ENCODE measurements around the gene SLFN12. TPM values are rescaled to one million over a fixed set of nuclear protein-coding genes. Genes with fewer than 3 reads are reported as not detected.

Gene SLFN12
- polyA plus RNA-seq (2012; ENCODE audit: insufficient read length, low read depth) = 1.4 TPM

DNA sequence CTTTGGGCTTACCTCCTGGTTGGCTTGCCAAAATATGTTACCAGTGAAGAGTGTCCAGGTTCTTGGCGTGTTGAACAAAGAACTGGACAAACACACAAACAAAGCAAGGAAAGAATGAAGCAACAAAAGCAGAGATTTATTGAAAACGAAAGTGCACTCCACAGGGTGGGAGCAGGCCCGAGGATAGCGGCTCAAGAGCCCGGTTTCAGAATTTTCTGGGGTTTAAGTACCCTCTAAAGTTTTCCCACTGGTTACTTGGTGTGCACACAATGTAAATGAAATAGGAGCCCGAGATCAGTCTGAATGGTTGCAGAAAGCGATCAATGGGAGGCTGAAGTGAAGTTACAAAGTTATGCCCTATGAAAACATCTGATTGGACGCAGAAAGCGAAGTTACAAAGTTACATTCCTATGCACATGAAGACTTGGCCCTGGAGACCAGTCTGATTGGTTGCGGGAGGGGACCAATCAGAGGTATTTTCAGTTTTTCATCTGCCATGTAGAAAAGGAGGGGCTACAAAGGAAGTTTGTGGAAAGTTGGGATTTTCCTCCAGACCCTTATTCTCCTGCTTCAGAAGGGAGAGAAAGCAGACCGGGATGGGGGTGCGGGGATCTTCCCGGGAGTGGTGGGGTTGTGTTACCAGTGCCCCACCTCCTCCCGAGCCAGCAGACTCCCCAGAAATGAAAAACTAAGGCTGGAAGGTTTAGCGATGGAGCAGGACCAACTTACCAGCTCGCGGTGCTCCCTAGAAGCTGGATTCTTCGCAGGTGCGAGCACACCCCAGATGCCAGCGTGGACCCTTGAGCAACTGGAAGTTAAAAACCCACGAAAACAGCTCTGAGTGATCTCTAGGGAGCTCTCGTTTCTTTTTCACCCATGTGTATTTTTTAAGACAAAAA is at the start of gene SLFN12:
SLFN12 (minus strand) TSS at position 325 of the 899 bp plus-strand sequence. CDS start 9,472 bp downstream, outside the sequence.
- TF ChIP-seq, protein P1, sequence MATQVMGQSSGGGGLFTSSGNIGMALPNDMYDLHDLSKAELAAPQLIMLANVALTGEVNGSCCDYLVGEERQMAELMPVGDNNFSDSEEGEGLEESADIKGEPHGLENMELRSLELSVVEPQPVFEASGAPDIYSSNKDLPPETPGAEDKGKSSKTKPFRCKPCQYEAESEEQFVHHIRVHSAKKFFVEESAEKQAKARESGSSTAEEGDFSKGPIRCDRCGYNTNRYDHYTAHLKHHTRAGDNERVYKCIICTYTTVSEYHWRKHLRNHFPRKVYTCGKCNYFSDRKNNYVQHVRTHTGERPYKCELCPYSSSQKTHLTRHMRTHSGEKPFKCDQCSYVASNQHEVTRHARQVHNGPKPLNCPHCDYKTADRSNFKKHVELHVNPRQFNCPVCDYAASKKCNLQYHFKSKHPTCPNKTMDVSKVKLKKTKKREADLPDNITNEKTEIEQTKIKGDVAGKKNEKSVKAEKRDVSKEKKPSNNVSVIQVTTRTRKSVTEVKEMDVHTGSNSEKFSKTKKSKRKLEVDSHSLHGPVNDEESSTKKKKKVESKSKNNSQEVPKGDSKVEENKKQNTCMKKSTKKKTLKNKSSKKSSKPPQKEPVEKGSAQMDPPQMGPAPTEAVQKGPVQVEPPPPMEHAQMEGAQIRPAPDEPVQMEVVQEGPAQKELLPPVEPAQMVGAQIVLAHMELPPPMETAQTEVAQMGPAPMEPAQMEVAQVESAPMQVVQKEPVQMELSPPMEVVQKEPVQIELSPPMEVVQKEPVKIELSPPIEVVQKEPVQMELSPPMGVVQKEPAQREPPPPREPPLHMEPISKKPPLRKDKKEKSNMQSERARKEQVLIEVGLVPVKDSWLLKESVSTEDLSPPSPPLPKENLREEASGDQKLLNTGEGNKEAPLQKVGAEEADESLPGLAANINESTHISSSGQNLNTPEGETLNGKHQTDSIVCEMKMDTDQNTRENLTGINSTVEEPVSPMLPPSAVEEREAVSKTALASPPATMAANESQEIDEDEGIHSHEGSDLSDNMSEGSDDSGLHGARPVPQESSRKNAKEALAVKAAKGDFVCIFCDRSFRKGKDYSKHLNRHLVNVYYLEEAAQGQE (IDR thresholded peaks at IDR 0.05; ENCODE audit: insufficient read depth in 1 of 2, low read depth in 2 of 2, low read length in 2 of 2) = no peak
- TF ChIP-seq SIN3A (IDR thresholded peaks at IDR 0.05; ENCODE audit: borderline replicate concordance, insufficient read depth, low read length) (0 out of 2 replicates have a peak, but pooled peaks have one; percentile 21), FOXP2 (optimal IDR thresholded peaks at IDR 0.05; ENCODE audit: borderline replicate concordance, extremely low read depth, extremely low read length, insufficient read depth) (no peak), POLR2AphosphoS5 (IDR thresholded peaks at IDR 0.05; ENCODE audit: low read depth, low read length) (peak; percentile 93), TAF1 (IDR thresholded peaks at IDR 0.05; ENCODE audit: borderline replicate concordance, insufficient read depth, low read length) (peak; percentile 74; the same call in 1 of the 2 replicates)

DNA sequence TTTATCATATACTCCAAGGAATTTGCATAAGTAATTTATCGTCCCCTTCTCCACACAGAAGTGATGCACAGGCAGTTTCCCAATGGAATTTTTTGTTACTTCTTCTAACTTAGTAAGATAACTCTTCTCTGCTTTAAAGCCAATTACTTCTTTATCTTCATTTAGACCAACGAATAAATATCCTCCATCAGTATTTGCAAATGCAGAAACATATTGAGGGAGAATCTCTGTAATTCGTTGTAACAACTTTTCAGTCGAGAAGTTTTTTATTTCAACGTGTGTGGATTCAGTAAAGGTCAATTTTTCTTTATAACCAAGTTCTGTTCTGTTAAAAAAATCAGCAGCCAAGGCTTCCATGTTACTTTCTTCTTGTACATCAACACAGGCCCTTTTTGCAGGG is 47.0 kb upstream of the SLFN12 start:
- no peak for TF ChIP-seq SIN3A (IDR thresholded peaks at IDR 0.05; ENCODE audit: borderline replicate concordance, insufficient read depth, low read length)
- no peak for TF ChIP-seq POLR2AphosphoS5 (IDR thresholded peaks at IDR 0.05; ENCODE audit: low read depth, low read length)
- no peak for TF ChIP-seq TAF1 (IDR thresholded peaks at IDR 0.05; ENCODE audit: borderline replicate concordance, insufficient read depth, low read length)
- TF ChIP-seq, protein P1 (IDR thresholded peaks at IDR 0.05; ENCODE audit: insufficient read depth in 1 of 2, low read depth in 2 of 2, low read length in 2 of 2) = no peak
- no peak for TF ChIP-seq FOXP2 (optimal IDR thresholded peaks at IDR 0.05; ENCODE audit: borderline replicate concordance, extremely low read depth, extremely low read length, insufficient read depth)

DNA sequence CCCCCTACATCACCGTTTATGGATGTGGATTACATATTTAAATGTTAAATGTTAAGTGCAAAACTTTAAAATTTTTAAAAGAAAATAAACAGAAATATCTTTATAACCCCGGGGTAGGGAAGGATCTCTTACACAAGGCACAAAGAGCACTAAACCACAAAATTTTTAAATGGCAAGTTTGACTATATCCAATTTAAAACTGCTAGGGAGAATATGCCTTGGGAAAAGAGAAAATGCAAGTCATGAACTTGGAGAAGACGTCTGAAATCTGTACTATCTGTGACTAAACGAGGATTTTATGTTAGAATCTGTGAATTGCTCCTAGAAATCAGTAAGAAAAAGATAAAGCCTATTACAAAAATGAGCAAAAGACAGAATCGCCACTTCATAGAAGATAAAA is 44.9 kb upstream of the SLFN12 start:
- no peak for TF ChIP-seq SIN3A (IDR thresholded peaks at IDR 0.05; ENCODE audit: borderline replicate concordance, insufficient read depth, low read length)
- no peak for TF ChIP-seq TAF1 (IDR thresholded peaks at IDR 0.05; ENCODE audit: borderline replicate concordance, insufficient read depth, low read length)
- TF ChIP-seq FOXP2 (optimal IDR thresholded peaks at IDR 0.05; ENCODE audit: borderline replicate concordance, extremely low read depth, extremely low read length, insufficient read depth) = no peak
- no peak for TF ChIP-seq POLR2AphosphoS5 (IDR thresholded peaks at IDR 0.05; ENCODE audit: low read depth, low read length)
- TF ChIP-seq, protein P1 (IDR thresholded peaks at IDR 0.05; ENCODE audit: insufficient read depth in 1 of 2, low read depth in 2 of 2, low read length in 2 of 2) = no peak

DNA sequence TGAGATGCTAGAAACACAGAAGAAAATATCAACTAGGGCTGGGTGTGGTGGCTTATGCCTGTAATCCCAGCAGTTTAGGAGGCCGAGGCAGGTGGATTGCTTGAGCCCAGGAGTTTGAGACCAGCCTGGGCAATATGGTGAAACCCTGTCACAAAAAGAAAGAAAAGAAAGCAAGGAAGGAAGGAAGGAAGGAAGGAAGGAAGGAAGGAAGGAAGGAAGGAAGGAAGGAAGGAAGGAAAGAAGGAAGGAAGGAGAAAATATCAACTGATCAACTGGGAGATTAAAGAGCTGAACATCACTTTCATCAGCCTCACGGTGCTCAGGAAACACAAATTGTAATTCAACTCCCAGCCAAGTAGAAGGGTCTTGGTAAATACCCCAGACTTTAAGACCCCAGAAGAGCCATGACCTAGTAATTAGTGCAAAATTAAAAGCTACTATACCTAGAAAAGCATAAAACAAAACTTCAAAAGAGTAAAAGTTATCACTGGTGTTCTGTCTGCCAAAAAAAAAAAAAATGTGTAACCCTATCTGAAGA is 44.1 kb upstream of the SLFN12 start:
- TF ChIP-seq, protein P1 (IDR thresholded peaks at IDR 0.05; ENCODE audit: insufficient read depth in 1 of 2, low read depth in 2 of 2, low read length in 2 of 2) = no peak
- TF ChIP-seq TAF1 (IDR thresholded peaks at IDR 0.05; ENCODE audit: borderline replicate concordance, insufficient read depth, low read length) = no peak
